ENCODE results near the gene GNG12. TPM values are rescaled to one million over a fixed set of nuclear protein-coding genes. Genes with fewer than 3 reads are reported as not detected.

The GNG12 gene
- total RNA-seq, 2 experiments from 2014 or later, result not detected

DNA sequence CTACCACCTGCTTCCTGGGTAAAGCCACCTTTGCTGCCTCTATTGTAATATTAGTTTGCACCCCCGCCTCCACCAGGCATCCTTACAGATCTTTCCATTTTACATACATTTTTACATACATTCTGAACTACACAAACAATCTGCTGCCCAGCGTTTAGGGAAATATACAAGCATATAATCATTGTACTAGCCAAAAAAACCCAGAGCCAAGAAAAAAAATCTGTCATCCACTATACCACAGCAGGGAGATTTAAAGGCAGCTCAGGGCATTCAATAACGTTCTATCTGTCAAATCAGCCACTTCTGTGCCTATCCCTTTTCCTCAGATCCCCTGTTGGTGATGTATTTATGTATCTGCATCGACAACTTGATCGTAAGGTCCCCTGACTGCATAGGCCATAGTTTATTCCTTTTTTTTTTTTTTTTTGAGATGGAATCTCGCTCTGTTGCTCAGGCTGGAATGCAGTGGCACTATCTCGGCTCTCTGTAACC is 43.0 kb downstream of the GNG12 start:
- CTCF ChIA-PET, result no interaction called here
- intact Hi-C loops (cut with micrococcal nuclease), result no loop called here
- DNase-seq (no peak), ATAC-seq (no peak)
- Mint-ChIP-seq H3K4me3 (no peak overlapping the region), H3K36me3 (ENCODE audit: low read depth) (no peaks in the 10 kb centered on the region), H3K4me1 (ENCODE audit: low read depth) (no peaks in the 10 kb centered on the region), H3K27me3 (peaks cover 2% of the 10 kb centered on the region), H3K9me3 (no peaks in the 10 kb centered on the region), H3K27ac (no peak overlapping the region)
- POLR2A ChIA-PET, result interaction anchor here (0.6 kb wide), 1 partner anchor 135 kb away, joined by 3 read pairs; no protein-coding TSS in a partner anchor
- TF ChIP-seq, protein P1, sequence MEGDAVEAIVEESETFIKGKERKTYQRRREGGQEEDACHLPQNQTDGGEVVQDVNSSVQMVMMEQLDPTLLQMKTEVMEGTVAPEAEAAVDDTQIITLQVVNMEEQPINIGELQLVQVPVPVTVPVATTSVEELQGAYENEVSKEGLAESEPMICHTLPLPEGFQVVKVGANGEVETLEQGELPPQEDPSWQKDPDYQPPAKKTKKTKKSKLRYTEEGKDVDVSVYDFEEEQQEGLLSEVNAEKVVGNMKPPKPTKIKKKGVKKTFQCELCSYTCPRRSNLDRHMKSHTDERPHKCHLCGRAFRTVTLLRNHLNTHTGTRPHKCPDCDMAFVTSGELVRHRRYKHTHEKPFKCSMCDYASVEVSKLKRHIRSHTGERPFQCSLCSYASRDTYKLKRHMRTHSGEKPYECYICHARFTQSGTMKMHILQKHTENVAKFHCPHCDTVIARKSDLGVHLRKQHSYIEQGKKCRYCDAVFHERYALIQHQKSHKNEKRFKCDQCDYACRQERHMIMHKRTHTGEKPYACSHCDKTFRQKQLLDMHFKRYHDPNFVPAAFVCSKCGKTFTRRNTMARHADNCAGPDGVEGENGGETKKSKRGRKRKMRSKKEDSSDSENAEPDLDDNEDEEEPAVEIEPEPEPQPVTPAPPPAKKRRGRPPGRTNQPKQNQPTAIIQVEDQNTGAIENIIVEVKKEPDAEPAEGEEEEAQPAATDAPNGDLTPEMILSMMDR (IDR thresholded peaks at IDR 0.05), result no peak

DNA sequence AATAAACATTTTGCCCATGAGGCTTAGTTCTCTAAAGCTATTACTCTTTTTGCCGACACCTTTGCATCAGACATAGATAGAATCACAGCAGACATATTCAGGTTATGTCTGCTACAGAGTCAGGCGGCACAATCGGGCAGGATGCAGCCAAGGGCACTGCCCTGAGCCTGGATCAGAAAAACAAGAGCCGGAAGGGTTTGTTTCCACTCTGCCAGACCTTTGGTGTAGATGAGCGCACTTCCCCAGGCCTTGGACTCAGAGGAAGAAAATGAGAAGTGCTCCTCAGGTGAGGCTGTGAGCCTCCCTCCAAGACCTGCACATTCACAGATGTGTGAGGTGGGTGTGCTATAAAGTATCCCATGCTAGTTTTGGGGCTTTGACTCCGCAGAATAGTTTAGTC is 43.7 kb downstream of the GNG12 start:
- no peak overlapping the region for H3K27ac Mint-ChIP-seq
- DNase-seq (no peak), ATAC-seq (no peak)
- ChIA-PET POLR2A (no interaction called here), CTCF (interaction anchor here (1.6 to 4.0 kb wide), 2 partner anchors 11 to 29 kb away, joined by 3 to 16 read pairs; no protein-coding TSS in a partner anchor)
- no peaks in the 10 kb centered on the region for H3K4me1 Mint-ChIP-seq (ENCODE audit: low read depth)
- TF ChIP-seq, protein P1 (IDR thresholded peaks at IDR 0.05), result no peak
- H3K27me3 Mint-ChIP-seq, result peaks cover 2% of the 10 kb centered on the region
- H3K9me3 Mint-ChIP-seq, result no peaks in the 10 kb centered on the region
- H3K36me3 Mint-ChIP-seq (ENCODE audit: low read depth), result no peaks in the 10 kb centered on the region
- intact Hi-C loops (cut with micrococcal nuclease), result no loop called here
- no peak overlapping the region for H3K4me3 Mint-ChIP-seq

DNA sequence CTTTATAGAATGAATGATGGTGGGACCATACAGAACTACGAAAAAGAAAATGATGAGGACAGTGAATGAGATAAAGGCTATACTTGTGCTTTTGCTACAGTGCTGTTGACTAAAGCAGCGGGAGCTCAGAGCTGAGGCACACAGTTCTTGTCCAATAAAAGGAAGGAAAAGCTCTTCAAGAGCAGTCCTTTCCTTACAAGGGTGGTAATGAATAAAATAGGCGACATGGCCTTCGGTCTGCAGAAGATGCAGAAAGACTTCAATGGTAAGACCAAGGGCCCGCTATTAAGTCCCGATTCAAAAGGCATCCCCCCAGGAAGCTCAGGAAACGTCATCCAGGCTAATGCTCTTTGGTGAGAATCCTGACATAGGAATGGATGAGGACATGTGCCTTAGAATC is 44.4 kb downstream of the GNG12 start:
- no peaks in the 10 kb centered on the region for H3K9me3 Mint-ChIP-seq
- no peak overlapping the region for H3K4me3 Mint-ChIP-seq
- H3K27me3 Mint-ChIP-seq, result peaks cover 2% of the 10 kb centered on the region
- DNase-seq (no peak), ATAC-seq (no peak)
- TF ChIP-seq, protein P1 (IDR thresholded peaks at IDR 0.05), result no peak
- intact Hi-C loops (cut with micrococcal nuclease), result no loop called here
- ChIA-PET POLR2A (no interaction called here), CTCF (interaction anchor here (1.2 to 4.0 kb wide), 3 partner anchors 11 to 29 kb away, joined by 3 to 16 read pairs (median 3); no protein-coding TSS in a partner anchor)
- no peaks in the 10 kb centered on the region for H3K36me3 Mint-ChIP-seq (ENCODE audit: low read depth)
- H3K27ac Mint-ChIP-seq, result no peak overlapping the region
- H3K4me1 Mint-ChIP-seq (ENCODE audit: low read depth), result no peaks in the 10 kb centered on the region

DNA sequence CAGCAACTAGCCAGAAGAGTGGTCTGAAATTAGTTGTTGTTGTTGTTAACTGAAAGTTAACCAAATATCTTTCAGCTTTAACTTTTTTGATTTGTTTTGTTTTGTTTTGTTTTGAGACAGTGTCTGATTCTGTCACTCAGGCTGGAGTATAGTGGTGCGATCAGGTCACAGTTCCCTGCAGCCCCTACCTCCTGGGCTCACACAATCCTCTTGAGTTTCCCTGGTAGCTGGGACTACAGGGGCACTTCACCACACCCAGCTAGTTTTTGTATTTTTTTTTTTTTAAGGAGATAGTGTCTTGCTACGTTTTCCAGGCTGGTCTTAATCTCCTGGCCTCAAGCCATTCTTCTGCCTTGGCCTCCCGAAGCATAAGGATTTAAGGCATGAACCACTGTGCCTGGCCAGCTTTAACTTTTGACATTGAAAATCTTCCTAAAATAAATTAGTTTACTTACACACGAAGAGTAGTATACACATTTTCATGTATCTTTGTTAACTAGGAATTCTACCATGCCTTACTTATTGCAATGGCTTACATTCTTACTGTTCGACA is 45.0 kb downstream of the GNG12 start:
- no peak overlapping the region for H3K4me3 Mint-ChIP-seq

DNA sequence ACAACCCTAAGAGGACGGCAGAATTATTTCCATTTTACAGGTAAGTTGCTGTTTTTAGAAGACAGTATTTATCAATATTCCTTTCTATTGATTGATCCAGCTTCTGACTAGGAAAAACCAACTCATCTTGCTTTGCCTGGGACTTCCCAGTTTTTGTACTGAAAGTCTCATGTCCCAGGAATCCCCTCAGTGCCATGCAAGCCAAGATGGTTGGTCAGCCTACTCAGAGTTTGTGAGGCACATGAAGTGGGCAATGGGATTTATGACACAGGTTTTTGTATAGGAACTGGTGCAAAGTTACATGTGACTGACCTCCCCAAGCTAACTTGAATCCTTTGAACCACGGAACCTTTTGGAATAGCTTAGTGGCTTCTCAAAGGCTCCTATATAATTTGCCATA is 45.5 kb downstream of the GNG12 start:
- ChIA-PET POLR2A (interaction anchor here (0.6 kb wide), 1 partner anchor 359 kb away, joined by 3 read pairs; no protein-coding TSS in a partner anchor), CTCF (interaction anchor here (0.9 to 4.0 kb wide), 6 partner anchors 21 to 255 kb away, joined by 3 to 16 read pairs (median 3); no protein-coding TSS in a partner anchor)
- Mint-ChIP-seq H3K4me3 (no peak overlapping the region), H3K4me1 (ENCODE audit: low read depth) (no peaks in the 10 kb centered on the region), H3K27ac (no peak overlapping the region), H3K9me3 (no peaks in the 10 kb centered on the region), H3K27me3 (peaks cover 2% of the 10 kb centered on the region), H3K36me3 (ENCODE audit: low read depth) (no peaks in the 10 kb centered on the region)
- ATAC-seq, result no peak
- DNase-seq, result no peak
- TF ChIP-seq, protein P1 (IDR thresholded peaks at IDR 0.05), result no peak
- intact Hi-C loops (cut with micrococcal nuclease), result no loop called here

More for the DNA sequence above, 45.0 kb downstream of the GNG12 start:
- Mint-ChIP-seq H3K9me3 (no peaks in the 10 kb centered on the region), H3K27me3 (peaks cover 2% of the 10 kb centered on the region), H3K4me1 (ENCODE audit: low read depth) (no peaks in the 10 kb centered on the region), H3K27ac (no peak overlapping the region), H3K36me3 (ENCODE audit: low read depth) (no peaks in the 10 kb centered on the region)
- TF ChIP-seq, protein P1 (IDR thresholded peaks at IDR 0.05), result no peak
- no peak for ATAC-seq
- ChIA-PET POLR2A (no interaction called here), CTCF (interaction anchor here (0.9 to 4.0 kb wide), 5 partner anchors 12 to 247 kb away, joined by 3 to 16 read pairs (median 3); no protein-coding TSS in a partner anchor)
- intact Hi-C loops (cut with micrococcal nuclease), result no loop called here
- no peak for DNase-seq
